ENCODE measurements around the gene RALGAPA2.

The RALGAPA2 gene

GRCh38 chr20:20524756-20525155, 187.7 kb downstream of the RALGAPA2 start:
- H3K4me1 ChIP-seq (ENCODE audit: control insufficient read depth, insufficient read depth, low read length, poor library complexity, severe bottlenecking) = no peaks in the 10 kb centered on the region
- H3K27ac ChIP-seq (ENCODE audit: low read depth, low read length, severe bottlenecking) = no peak overlapping the region
- H3K4me3 ChIP-seq (ENCODE audit: extremely low read depth, insufficient read depth, low read length, poor library complexity, severe bottlenecking) = no peak overlapping the region
- H3K36me3 ChIP-seq (ENCODE audit: control insufficient read depth, insufficient read depth, low read length) = no peaks in the 10 kb centered on the region
- no CpG with 5 or more reads among the region's 2 CpGs for WGBS, 2 experiments (ENCODE audit: insufficient coverage in 2 of 2)
- no peaks in the 10 kb centered on the region for H3K9me3 ChIP-seq (ENCODE audit: control insufficient read depth, low read length)

- Histone ChIP-seq H3K9me3 (ENCODE audit: control insufficient read depth, low read length) (no peaks in the 10 kb centered on the region), H3K36me3 (ENCODE audit: control insufficient read depth, insufficient read depth, low read length) (no peaks in the 10 kb centered on the region), H3K4me1 (ENCODE audit: control insufficient read depth, insufficient read depth, low read length, poor library complexity, severe bottlenecking) (no peaks in the 10 kb centered on the region), H3K4me3 (ENCODE audit: extremely low read depth, insufficient read depth, low read length, poor library complexity, severe bottlenecking) (no peak overlapping the region), H3K27ac (ENCODE audit: low read depth, low read length, severe bottlenecking) (no peak overlapping the region)
- 100% methylated on average over 1 of the region's 1 CpG; no CpG with 5 or more reads in 1 of the 2 experiments for WGBS, 2 experiments (ENCODE audit: insufficient coverage in 2 of 2)
These were observed 190.7 kb downstream of the RALGAPA2 start for GRCh38 chr20:20521736-20522135.

GRCh38 chr20:20520776-20521175, 191.7 kb downstream of the RALGAPA2 start:
- Histone ChIP-seq H3K9me3 (ENCODE audit: control insufficient read depth, low read length) (no peaks in the 10 kb centered on the region), H3K4me3 (ENCODE audit: extremely low read depth, insufficient read depth, low read length, poor library complexity, severe bottlenecking) (no peak overlapping the region), H3K36me3 (ENCODE audit: control insufficient read depth, insufficient read depth, low read length) (no peaks in the 10 kb centered on the region), H3K4me1 (ENCODE audit: control insufficient read depth, insufficient read depth, low read length, poor library complexity, severe bottlenecking) (no peaks in the 10 kb centered on the region), H3K27ac (ENCODE audit: low read depth, low read length, severe bottlenecking) (no peak overlapping the region)
- WGBS, 2 experiments (ENCODE audit: insufficient coverage in 2 of 2) = 100% methylated on average over 5 of the region's 5 CpGs

GRCh38 chr20:20519269-20519668, 193.2 kb downstream of the RALGAPA2 start:
- Histone ChIP-seq H3K9me3 (ENCODE audit: control insufficient read depth, low read length) (peaks cover 8% of the 10 kb centered on the region), H3K4me1 (ENCODE audit: control insufficient read depth, insufficient read depth, low read length, poor library complexity, severe bottlenecking) (no peaks in the 10 kb centered on the region), H3K4me3 (ENCODE audit: extremely low read depth, insufficient read depth, low read length, poor library complexity, severe bottlenecking) (no peak overlapping the region), H3K36me3 (ENCODE audit: control insufficient read depth, insufficient read depth, low read length) (no peaks in the 10 kb centered on the region), H3K27ac (ENCODE audit: low read depth, low read length, severe bottlenecking) (no peak overlapping the region)

- Histone ChIP-seq H3K9me3 (ENCODE audit: control insufficient read depth, low read length) (peaks cover 9% of the 10 kb centered on the region), H3K27ac (ENCODE audit: low read depth, low read length, severe bottlenecking) (no peak overlapping the region), H3K4me3 (ENCODE audit: extremely low read depth, insufficient read depth, low read length, poor library complexity, severe bottlenecking) (no peak overlapping the region), H3K4me1 (ENCODE audit: control insufficient read depth, insufficient read depth, low read length, poor library complexity, severe bottlenecking) (no peaks in the 10 kb centered on the region), H3K36me3 (ENCODE audit: control insufficient read depth, insufficient read depth, low read length) (peaks cover 2% of the 10 kb centered on the region)
- WGBS, 2 experiments (ENCODE audit: insufficient coverage in 2 of 2) = 89% methylated on average over 4 of the region's 8 CpGs; no CpG with 5 or more reads in 1 of the 2 experiments
These were observed 194.2 kb downstream of the RALGAPA2 start for GRCh38 chr20:20518263-20518662.

DNA sequence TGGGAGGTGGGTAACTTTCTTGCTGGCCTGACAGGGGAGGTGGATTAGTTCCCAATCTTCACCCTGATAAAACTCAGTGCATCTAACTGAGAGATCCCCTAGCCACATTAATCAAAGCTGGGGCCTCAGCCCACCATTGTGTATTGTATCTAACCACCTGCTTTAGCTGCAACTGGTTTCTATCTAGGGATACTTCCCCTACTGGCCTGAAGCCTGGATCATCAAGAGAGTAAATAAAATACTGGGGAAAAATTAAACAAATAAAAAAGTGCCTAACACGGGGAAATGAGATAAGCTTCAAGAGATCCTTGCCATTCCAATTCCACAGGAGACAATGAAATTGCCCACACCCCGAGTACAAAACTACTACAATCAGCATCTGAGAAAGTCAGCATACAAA, 195.1 kb downstream of the RALGAPA2 start:
- Histone ChIP-seq H3K9me3 (ENCODE audit: control insufficient read depth, low read length) (peaks cover 9% of the 10 kb centered on the region), H3K4me1 (ENCODE audit: control insufficient read depth, insufficient read depth, low read length, poor library complexity, severe bottlenecking) (no peaks in the 10 kb centered on the region), H3K36me3 (ENCODE audit: control insufficient read depth, insufficient read depth, low read length) (peaks cover 10% of the 10 kb centered on the region), H3K4me3 (ENCODE audit: extremely low read depth, insufficient read depth, low read length, poor library complexity, severe bottlenecking) (no peak overlapping the region), H3K27ac (ENCODE audit: low read depth, low read length, severe bottlenecking) (no peak overlapping the region)
- 60 to 100% methylated on average over 1 of the region's 2 CpGs for WGBS, 2 experiments (ENCODE audit: insufficient coverage in 2 of 2)

GRCh38 chr20:20513720-20514119, 198.7 kb downstream of the RALGAPA2 start:
- 100% methylated on average over 1 of the region's 1 CpG; no CpG with 5 or more reads in 1 of the 2 experiments for WGBS, 2 experiments (ENCODE audit: insufficient coverage in 2 of 2)
- Histone ChIP-seq H3K36me3 (ENCODE audit: control insufficient read depth, insufficient read depth, low read length) (peaks cover 10% of the 10 kb centered on the region), H3K4me3 (ENCODE audit: extremely low read depth, insufficient read depth, low read length, poor library complexity, severe bottlenecking) (no peak overlapping the region), H3K4me1 (ENCODE audit: control insufficient read depth, insufficient read depth, low read length, poor library complexity, severe bottlenecking) (no peaks in the 10 kb centered on the region), H3K27ac (ENCODE audit: low read depth, low read length, severe bottlenecking) (no peak overlapping the region), H3K9me3 (ENCODE audit: control insufficient read depth, low read length) (peaks cover 9% of the 10 kb centered on the region)

GRCh38 chr20:20505554-20505953, 206.9 kb downstream of the RALGAPA2 start:
- WGBS, 2 experiments (ENCODE audit: insufficient coverage in 2 of 2) = 80% methylated on average over 1 of the region's 2 CpGs; no CpG with 5 or more reads in 1 of the 2 experiments
- Histone ChIP-seq H3K36me3 (ENCODE audit: control insufficient read depth, insufficient read depth, low read length) (peaks cover 4% of the 10 kb centered on the region), H3K4me1 (ENCODE audit: control insufficient read depth, insufficient read depth, low read length, poor library complexity, severe bottlenecking) (no peaks in the 10 kb centered on the region), H3K4me3 (ENCODE audit: extremely low read depth, insufficient read depth, low read length, poor library complexity, severe bottlenecking) (no peak overlapping the region), H3K9me3 (ENCODE audit: control insufficient read depth, low read length) (no peaks in the 10 kb centered on the region), H3K27ac (ENCODE audit: low read depth, low read length, severe bottlenecking) (no peak overlapping the region)

DNA sequence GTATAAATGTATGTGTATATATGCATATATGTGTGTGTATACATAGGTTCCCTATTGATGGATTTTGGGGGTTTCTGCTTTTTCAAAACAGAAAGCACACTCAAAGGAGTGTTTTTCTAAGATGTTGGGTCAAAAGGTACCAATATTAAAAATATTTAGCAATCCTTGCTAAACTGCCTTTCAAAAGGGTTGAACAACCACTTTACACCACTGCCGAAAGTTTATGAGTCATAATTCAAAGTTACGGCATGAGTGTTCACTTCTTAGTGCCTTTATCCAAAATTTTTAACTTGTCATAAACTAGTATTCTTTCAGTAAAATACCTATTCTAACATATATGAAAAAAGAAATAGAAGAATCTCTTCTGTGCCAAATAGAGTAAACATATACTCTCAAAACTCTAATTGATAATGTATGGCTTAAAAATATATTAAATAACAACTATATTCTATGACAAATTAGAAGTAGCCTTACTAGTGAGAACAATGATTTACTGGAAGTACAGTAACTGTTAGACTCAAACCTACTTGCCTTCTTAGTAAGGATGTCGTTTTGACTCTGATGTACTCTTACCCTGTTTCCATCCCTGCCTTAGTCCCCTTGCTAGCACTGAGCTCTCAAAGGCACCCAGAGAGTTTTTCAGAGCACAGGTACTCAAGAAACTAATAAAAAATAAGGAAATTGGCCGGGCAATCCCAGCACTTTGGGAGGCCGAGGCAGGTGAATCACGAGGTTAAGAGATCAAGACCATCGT, 208.5 kb downstream of the RALGAPA2 start:
- H3K36me3 ChIP-seq (ENCODE audit: control insufficient read depth, insufficient read depth, low read length) = peaks cover 6% of the 10 kb centered on the region
- WGBS, 2 experiments (ENCODE audit: insufficient coverage in 2 of 2) = 80 to 91% methylated on average over 3 to 6 of the region's 7 CpGs
- H3K9me3 ChIP-seq (ENCODE audit: control insufficient read depth, low read length) = no peaks in the 10 kb centered on the region
- peaks cover 5% of the 10 kb centered on the region for H3K4me1 ChIP-seq (ENCODE audit: control insufficient read depth, insufficient read depth, low read length, poor library complexity, severe bottlenecking)
- no peak overlapping the region for H3K27ac ChIP-seq (ENCODE audit: low read depth, low read length, severe bottlenecking)
- no peak overlapping the region for H3K4me3 ChIP-seq (ENCODE audit: extremely low read depth, insufficient read depth, low read length, poor library complexity, severe bottlenecking)

GRCh38 chr20:20501128-20501527, 211.3 kb downstream of the RALGAPA2 start:
- no peak overlapping the region for H3K4me3 ChIP-seq (ENCODE audit: extremely low read depth, insufficient read depth, low read length, poor library complexity, severe bottlenecking)
- no peaks in the 10 kb centered on the region for H3K9me3 ChIP-seq (ENCODE audit: control insufficient read depth, low read length)
- H3K27ac ChIP-seq (ENCODE audit: low read depth, low read length, severe bottlenecking) = no peak overlapping the region
- WGBS, 2 experiments (ENCODE audit: insufficient coverage in 2 of 2) = 90 to 100% methylated on average over 1 to 2 of the region's 2 CpGs
- peaks cover 6% of the 10 kb centered on the region for H3K36me3 ChIP-seq (ENCODE audit: control insufficient read depth, insufficient read depth, low read length)
- H3K4me1 ChIP-seq (ENCODE audit: control insufficient read depth, insufficient read depth, low read length, poor library complexity, severe bottlenecking) = peaks cover 14% of the 10 kb centered on the region

GRCh38 chr20:20500312-20500711, 212.1 kb downstream of the RALGAPA2 start:
- Histone ChIP-seq H3K36me3 (ENCODE audit: control insufficient read depth, insufficient read depth, low read length) (peaks cover 6% of the 10 kb centered on the region), H3K9me3 (ENCODE audit: control insufficient read depth, low read length) (no peaks in the 10 kb centered on the region), H3K27ac (ENCODE audit: low read depth, low read length, severe bottlenecking) (no peak overlapping the region), H3K4me1 (ENCODE audit: control insufficient read depth, insufficient read depth, low read length, poor library complexity, severe bottlenecking) (peaks cover 14% of the 10 kb centered on the region), H3K4me3 (ENCODE audit: extremely low read depth, insufficient read depth, low read length, poor library complexity, severe bottlenecking) (no peak overlapping the region)
- 100% methylated on average over 1 of the region's 1 CpG; no CpG with 5 or more reads in 1 of the 2 experiments for WGBS, 2 experiments (ENCODE audit: insufficient coverage in 2 of 2)

Measured in mesodermal cell (in vitro differentiated cells).